Right lobe of liver (tissue), 6 donors: ENCODE data around the gene TPBG. TPM values are rescaled to one million over a fixed set of nuclear protein-coding genes. Genes with fewer than 3 reads are reported as not detected.

Experiments
- ATAC-seq, 4 donors: fragments of 200-7000 bp; cut with Tn5 transposase; one replicate each; pipeline ENCODE4 v1.9.1; 2020; ENCODE audit warnings: mild to moderate bottlenecking in 4 of 4, moderate library complexity in 4 of 4
- DNase-seq, 3 donors: peaks; one replicate each; pipeline ENCODE4 v3.0.0-alpha.2; 2020
- H3K27ac ChIP-seq, 3 donors: fragments of 200-600 bp; one replicate each; pipeline ENCODE4 v1.8.0; 2022
- H3K27me3 ChIP-seq, 2 donors: fragments of 200-600 bp; one replicate each; pipeline ENCODE4 v1.8.0; 2022
- H3K36me3 ChIP-seq, 4 donors: fragments of 200-600 bp; sonication (generic) in 1 of 4; one replicate each; pipeline versions ENCODE4 v1.5.1 to v1.8.0; 2017 to 2022; ENCODE audit warnings: control low read depth in 1 of 4
- H3K4me1 ChIP-seq, 4 donors: fragments of 200-600 bp; sonication (generic) in 1 of 4; one replicate each; pipeline versions ENCODE4 v1.5.1 to v1.8.0; 2017 to 2022; ENCODE audit warnings: control low read depth in 1 of 4
- H3K4me3 ChIP-seq, 3 donors: fragments of 200-600 bp; one replicate each; pipeline ENCODE4 v1.8.0; 2022
- H3K9me3 ChIP-seq, 4 donors: fragments of 200-600 bp; sonication (generic) in 1 of 4; one replicate each; pipeline versions ENCODE4 v1.5.1 to v1.8.0; 2017 to 2022; ENCODE audit warnings: control low read depth in 1 of 4
- POLR2A ChIP-seq: fragments of 450-650 bp; IDR thresholded peaks from one replicate; pipeline ENCODE4 v1.6.1; 2017; ENCODE audit warnings: antibody characterized with exemption, mild to moderate bottlenecking
- WGBS: methylation state at CpG from one replicate; pipeline ENCODE4 v1.1.6; 2018; ENCODE audit warnings: low coverage, low lambda C conversion rate; ENCODE audit not compliant: insufficient coverage; ENCODE audit errors: missing lambda C conversion rate; 5-methylcytosine and 5-hydroxymethylcytosine counted together
- intact Hi-C, 2 donors: fragments of 100-400 bp; cut with DNase I; formaldehyde crosslinking; loops; one replicate each; pipeline versions ENCODE4 v1.11.2 to v1.14.1; 2022
- total RNA-seq, 6 experiments: library from RNA; depleted of rRNA in 2 of 6; stranded (reverse); fragments of >200 nt in 2 of 6; fragmentation: NEBNext Ultra II Directional in 3 of 6; extraction: Animal tissue kit (Norgen Biotek cat#: 25700) in 3 of 6; gene quantifications; one replicate each; pipeline versions ENCODE4 v1.1.0 to v1.2.4, GENCODE V29; 2016 to 2023
- TF ChIP-seq, protein P1 (sequence below), 4 donors: fragments of 200-600 bp in 3 of 4; fragments of 450-650 bp in 1 of 4; IDR thresholded peaks; one replicate each; pipeline versions ENCODE4 v1.5.1 to v1.8.0; 2016 to 2022; ENCODE audit warnings: antibody characterized with exemption in 4 of 4, mild to moderate bottlenecking in 2 of 4
- donor health status: DM: no; HTN: yes; CAD: no.
- donor health status: DM: no; HTN: no; CAD: no.
- donor health status: DM: no; HTN: no; CAD: no.
- donor health status: DM: no; HTN: yes; CAD: no.
- donor health status: DM: no; HTN: yes; CAD: no.

Gene TPBG
- total RNA-seq, 6 experiments from 2014 or later: 0.42 to 1.4 (median 0.99) TPM

DNA sequence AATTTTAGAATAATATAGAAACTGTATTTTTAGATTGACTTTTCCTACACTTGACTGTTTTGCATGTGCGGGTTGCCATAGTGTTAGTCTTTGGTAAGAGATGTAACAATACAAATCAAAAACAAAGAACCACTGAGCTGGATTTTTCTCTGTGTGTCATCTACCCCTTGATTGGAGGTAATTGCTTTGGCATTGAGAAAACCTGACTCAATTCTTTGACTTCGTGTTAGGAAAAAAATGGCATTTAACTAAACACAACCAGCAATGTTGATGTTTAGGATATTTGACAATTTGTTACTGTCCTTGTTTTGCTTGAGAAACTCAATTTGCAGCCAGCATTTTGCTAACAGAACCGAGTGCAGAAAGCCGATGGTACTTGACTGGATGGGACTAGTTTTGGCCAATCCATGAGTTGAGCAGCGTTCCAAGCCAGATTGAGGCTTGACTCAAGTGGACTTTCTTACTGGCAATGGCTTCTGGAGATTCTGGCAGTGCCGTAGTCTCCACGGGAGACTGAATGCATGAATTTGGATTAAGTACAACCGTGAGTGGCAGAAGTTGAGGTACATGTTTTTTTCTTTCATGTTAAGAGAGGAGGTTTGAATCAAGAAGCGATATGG, 17.1 kb downstream of the TPBG start:
- H3K36me3 ChIP-seq: no peaks in the 10 kb centered on the region
- no peak overlapping the region for H3K27ac ChIP-seq
- no peak overlapping the region for H3K4me3 ChIP-seq
- H3K27me3 ChIP-seq: no peaks in the 10 kb centered on the region
- no peaks in the 10 kb centered on the region for H3K4me1 ChIP-seq
- TF ChIP-seq POLR2A: no peak
- TF ChIP-seq, protein P1, sequence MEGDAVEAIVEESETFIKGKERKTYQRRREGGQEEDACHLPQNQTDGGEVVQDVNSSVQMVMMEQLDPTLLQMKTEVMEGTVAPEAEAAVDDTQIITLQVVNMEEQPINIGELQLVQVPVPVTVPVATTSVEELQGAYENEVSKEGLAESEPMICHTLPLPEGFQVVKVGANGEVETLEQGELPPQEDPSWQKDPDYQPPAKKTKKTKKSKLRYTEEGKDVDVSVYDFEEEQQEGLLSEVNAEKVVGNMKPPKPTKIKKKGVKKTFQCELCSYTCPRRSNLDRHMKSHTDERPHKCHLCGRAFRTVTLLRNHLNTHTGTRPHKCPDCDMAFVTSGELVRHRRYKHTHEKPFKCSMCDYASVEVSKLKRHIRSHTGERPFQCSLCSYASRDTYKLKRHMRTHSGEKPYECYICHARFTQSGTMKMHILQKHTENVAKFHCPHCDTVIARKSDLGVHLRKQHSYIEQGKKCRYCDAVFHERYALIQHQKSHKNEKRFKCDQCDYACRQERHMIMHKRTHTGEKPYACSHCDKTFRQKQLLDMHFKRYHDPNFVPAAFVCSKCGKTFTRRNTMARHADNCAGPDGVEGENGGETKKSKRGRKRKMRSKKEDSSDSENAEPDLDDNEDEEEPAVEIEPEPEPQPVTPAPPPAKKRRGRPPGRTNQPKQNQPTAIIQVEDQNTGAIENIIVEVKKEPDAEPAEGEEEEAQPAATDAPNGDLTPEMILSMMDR (IDR thresholded peaks at IDR 0.05): no peak
- 73% methylated on average over 9 of the region's 9 CpGs for WGBS
- intact Hi-C loops: no loop called here
- ATAC-seq: no peak
- no peaks in the 10 kb centered on the region for H3K9me3 ChIP-seq
- no peak for DNase-seq

DNA sequence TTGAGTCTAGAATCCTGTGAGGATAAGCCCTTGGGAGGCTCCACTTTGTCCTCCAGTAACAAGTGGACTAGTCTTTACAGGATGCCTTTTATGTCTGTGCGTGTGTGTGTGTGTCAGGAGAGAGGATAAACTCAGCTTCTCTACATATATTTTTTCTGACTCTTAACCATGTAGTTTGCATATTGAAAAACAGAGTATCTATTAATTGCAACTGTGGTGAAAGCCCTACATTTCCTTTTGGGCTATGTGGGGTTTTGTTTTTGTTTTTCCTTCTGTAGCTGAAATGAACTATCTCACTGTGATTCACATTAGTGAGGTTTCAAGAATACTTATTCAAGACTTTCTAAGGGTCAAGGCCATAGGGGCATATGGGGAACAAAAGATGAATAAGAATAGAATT, 17.7 kb downstream of the TPBG start:
- TF ChIP-seq POLR2A: no peak
- TF ChIP-seq, protein P1 (IDR thresholded peaks at IDR 0.05): no peak
- ATAC-seq (no peak), DNase-seq (no peak)
- H3K4me3 ChIP-seq: no peak overlapping the region
- H3K27me3 ChIP-seq: no peaks in the 10 kb centered on the region
- H3K9me3 ChIP-seq: no peaks in the 10 kb centered on the region
- intact Hi-C loops: no loop called here
- no CpG with 5 or more reads among the region's 1 CpG for WGBS
- no peak overlapping the region for H3K27ac ChIP-seq
- H3K4me1 ChIP-seq: no peaks in the 10 kb centered on the region
- no peaks in the 10 kb centered on the region for H3K36me3 ChIP-seq

DNA sequence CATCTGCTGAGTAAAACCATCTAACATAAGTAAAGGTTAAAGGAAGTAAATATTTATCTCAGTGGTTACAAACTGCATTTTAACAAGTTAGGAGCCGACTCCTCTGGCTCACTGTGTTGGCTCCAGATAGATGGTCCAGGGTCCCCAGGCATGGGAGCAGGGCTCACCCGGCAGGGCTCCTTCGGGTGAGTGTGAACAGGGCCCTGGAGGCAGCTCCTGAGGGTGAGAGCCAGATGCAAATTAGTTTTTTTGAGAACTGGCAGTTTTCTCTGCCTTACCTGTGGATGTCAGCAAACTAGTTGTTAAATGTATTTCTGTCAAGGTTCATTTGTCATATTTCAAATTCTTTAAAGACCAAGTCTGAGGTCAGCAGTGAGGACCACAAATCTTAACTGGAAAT, 21.5 kb downstream of the TPBG start:
- Histone ChIP-seq H3K27me3 (no peaks in the 10 kb centered on the region), H3K9me3 (no peaks in the 10 kb centered on the region), H3K4me1 (no peaks in the 10 kb centered on the region), H3K4me3 (no peak overlapping the region), H3K36me3 (no peaks in the 10 kb centered on the region), H3K27ac (no peak overlapping the region)
- WGBS: 14% methylated on average over 3 of the region's 3 CpGs
- no peak for DNase-seq
- no peak for TF ChIP-seq POLR2A
- TF ChIP-seq, protein P1 (IDR thresholded peaks at IDR 0.05): no peak
- no peak for ATAC-seq
- intact Hi-C loops: no loop called here

DNA sequence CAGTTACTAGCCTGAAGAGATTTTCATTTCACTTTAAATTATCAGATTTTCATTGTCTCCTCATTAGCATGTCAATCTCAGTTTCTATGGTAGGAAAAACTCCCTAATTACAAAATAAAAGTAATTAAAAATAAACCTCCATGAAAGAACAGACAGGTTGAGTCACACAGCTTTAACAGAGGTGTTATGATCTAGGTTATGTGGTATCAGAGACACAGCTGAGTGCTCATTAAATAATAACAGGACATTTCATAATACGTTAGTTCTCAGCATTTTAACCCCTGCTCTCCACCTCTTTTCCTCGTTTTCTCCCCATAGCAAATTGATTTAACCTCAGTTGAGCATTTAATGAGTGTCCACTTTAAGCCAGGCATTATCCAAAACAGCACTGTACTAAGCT, 21.9 kb downstream of the TPBG start:
- ATAC-seq: no peak
- DNase-seq: no peak
- intact Hi-C loops: no loop called here

More for the DNA sequence above, 21.9 kb downstream of the TPBG start:
- Histone ChIP-seq H3K4me1 (no peaks in the 10 kb centered on the region), H3K27ac (no peak overlapping the region), H3K36me3 (no peaks in the 10 kb centered on the region), H3K27me3 (no peaks in the 10 kb centered on the region), H3K4me3 (no peak overlapping the region), H3K9me3 (no peaks in the 10 kb centered on the region)
- WGBS: 13% methylated on average over 2 of the region's 2 CpGs
- no peak for TF ChIP-seq POLR2A
- TF ChIP-seq, protein P1 (IDR thresholded peaks at IDR 0.05): no peak
